ENCODE measurements around the gene IL22. TPM values are rescaled to one million over a fixed set of nuclear protein-coding genes. Genes with fewer than 3 reads are reported as not detected.

IL22 gene
- total RNA-seq, 1 donor from 2014 or later, result not detected

- Mint-ChIP-seq H3K9me3 (ENCODE audit: unreplicated experiment) (no peaks in the 10 kb centered on the region), H3K27ac (ENCODE audit: unreplicated experiment) (no peak overlapping the region), H3K27me3 (ENCODE audit: unreplicated experiment) (no peaks in the 10 kb centered on the region), H3K4me3 (ENCODE audit: unreplicated experiment) (no peak overlapping the region), H3K4me1 (ENCODE audit: low read depth, unreplicated experiment) (no peaks in the 10 kb centered on the region), H3K36me3 (ENCODE audit: unreplicated experiment) (no peaks in the 10 kb centered on the region)
- TF ChIP-seq CTCF (IDR thresholded peaks at IDR 0.05; ENCODE audit: partially characterized antibody, unreplicated experiment), result no peak
- no peak for DNase-seq
Observed at GRCh38 chr12:68260153-68260552, 6.7 kb upstream of the IL22 start.

GRCh38 chr12:68259318-68259940 is 6.0 kb upstream of the IL22 start:
- Mint-ChIP-seq H3K27me3 (ENCODE audit: unreplicated experiment) (no peaks in the 10 kb centered on the region), H3K27ac (ENCODE audit: unreplicated experiment) (no peak overlapping the region), H3K4me3 (ENCODE audit: unreplicated experiment) (no peak overlapping the region), H3K4me1 (ENCODE audit: low read depth, unreplicated experiment) (no peaks in the 10 kb centered on the region), H3K36me3 (ENCODE audit: unreplicated experiment) (no peaks in the 10 kb centered on the region), H3K9me3 (ENCODE audit: unreplicated experiment) (no peaks in the 10 kb centered on the region)
- TF ChIP-seq CTCF (IDR thresholded peaks at IDR 0.05; ENCODE audit: partially characterized antibody, unreplicated experiment), result no peak
- DNase-seq, result no peak

- Mint-ChIP-seq H3K27ac (ENCODE audit: unreplicated experiment) (no peak overlapping the region), H3K4me3 (ENCODE audit: unreplicated experiment) (no peak overlapping the region), H3K9me3 (ENCODE audit: unreplicated experiment) (peaks cover 2% of the 10 kb centered on the region), H3K36me3 (ENCODE audit: unreplicated experiment) (no peaks in the 10 kb centered on the region), H3K27me3 (ENCODE audit: unreplicated experiment) (no peaks in the 10 kb centered on the region), H3K4me1 (ENCODE audit: low read depth, unreplicated experiment) (peaks cover 2% of the 10 kb centered on the region)
- no peak for DNase-seq
- TF ChIP-seq CTCF (IDR thresholded peaks at IDR 0.05; ENCODE audit: partially characterized antibody, unreplicated experiment), result no peak
Observed at GRCh38 chr12:68252077-68252476, 1.3 kb downstream of the IL22 start.

GRCh38 chr12:68250454-68250853 is 3.0 kb downstream of the IL22 start:
- no peak overlapping the region for H3K27ac Mint-ChIP-seq (ENCODE audit: unreplicated experiment)
- DNase-seq, result no peak
- H3K36me3 Mint-ChIP-seq (ENCODE audit: unreplicated experiment), result no peaks in the 10 kb centered on the region
- H3K4me1 Mint-ChIP-seq (ENCODE audit: low read depth, unreplicated experiment), result peaks cover 2% of the 10 kb centered on the region
- H3K9me3 Mint-ChIP-seq (ENCODE audit: unreplicated experiment), result peaks cover 2% of the 10 kb centered on the region
- peaks cover 2% of the 10 kb centered on the region for H3K27me3 Mint-ChIP-seq (ENCODE audit: unreplicated experiment)
- TF ChIP-seq CTCF (IDR thresholded peaks at IDR 0.05; ENCODE audit: partially characterized antibody, unreplicated experiment), result no peak
- H3K4me3 Mint-ChIP-seq (ENCODE audit: unreplicated experiment), result no peak overlapping the region

GRCh38 chr12:68247785-68248184 is 5.6 kb downstream of the IL22 start:
- H3K4me1 Mint-ChIP-seq (ENCODE audit: low read depth, unreplicated experiment), result peaks cover 2% of the 10 kb centered on the region
- peaks cover 2% of the 10 kb centered on the region for H3K27me3 Mint-ChIP-seq (ENCODE audit: unreplicated experiment)
- no peak overlapping the region for H3K27ac Mint-ChIP-seq (ENCODE audit: unreplicated experiment)

More at GRCh38 chr12:68247785-68248184, 5.6 kb downstream of the IL22 start:
- no peak for TF ChIP-seq CTCF (IDR thresholded peaks at IDR 0.05; ENCODE audit: partially characterized antibody, unreplicated experiment)
- no peaks in the 10 kb centered on the region for H3K36me3 Mint-ChIP-seq (ENCODE audit: unreplicated experiment)
- H3K9me3 Mint-ChIP-seq (ENCODE audit: unreplicated experiment), result peaks cover 2% of the 10 kb centered on the region
- DNase-seq, result no peak
- no peak overlapping the region for H3K4me3 Mint-ChIP-seq (ENCODE audit: unreplicated experiment)

Measured in glutamatergic neuron (in vitro differentiated cells).